Trophoblast cell (in vitro differentiated cells and primary cell): ENCODE measurements around the gene CD151.
A peak's percentile ranks its signal among the peaks of the same experiment; 100 is the strongest.

ENCODE experiments used
- DNase-seq, 2 donors: peaks; one replicate each; pipeline ENCODE4 v3.0.0-alpha.2; 2016
- H2AFZ ChIP-seq: 2 replicates; pipeline ENCODE4 v1.6.1; 2013; ENCODE audit warnings: low read length, moderate library complexity, mild to moderate bottlenecking; ENCODE audit not compliant: insufficient read depth, poor library complexity
- H2AK5ac ChIP-seq: 2 replicates; pipeline ENCODE4 v1.6.1; 2013; ENCODE audit warnings: mild to moderate bottlenecking, low read length
- H2BK120ac ChIP-seq: 2 replicates; pipeline ENCODE4 v1.6.1; 2013; ENCODE audit warnings: low read length, mild to moderate bottlenecking, moderate library complexity; ENCODE audit not compliant: insufficient read depth, poor library complexity
- H2BK12ac ChIP-seq: 2 replicates; pipeline ENCODE4 v1.6.1; 2013; ENCODE audit warnings: mild to moderate bottlenecking, low read length, moderate library complexity
- H2BK5ac ChIP-seq: 2 replicates; pipeline ENCODE4 v1.6.1; 2013; ENCODE audit warnings: low read length, low read depth, moderate library complexity, mild to moderate bottlenecking; ENCODE audit not compliant: poor library complexity
- H3K14ac ChIP-seq: 2 replicates; pipeline ENCODE4 v1.6.1; 2013; ENCODE audit warnings: mild to moderate bottlenecking, low read length
- H3K18ac ChIP-seq: 2 replicates; pipeline ENCODE4 v1.6.1; 2013; ENCODE audit warnings: mild to moderate bottlenecking, low read length
- H3K23ac ChIP-seq: 2 replicates; pipeline ENCODE4 v1.6.1; 2013; ENCODE audit warnings: low read length
- H3K27ac ChIP-seq: 2 replicates; pipeline ENCODE4 v1.5.1; 2013; ENCODE audit warnings: low read depth, mild to moderate bottlenecking, inconsistent platforms, low read length, moderate library complexity
- H3K27me3 ChIP-seq: 2 replicates; pipeline ENCODE4 v1.6.1; 2013; ENCODE audit warnings: inconsistent platforms, mild to moderate bottlenecking, low read length, moderate library complexity; ENCODE audit not compliant: insufficient read depth
- H3K36me3 ChIP-seq, 2 experiments: 1 replicate in 1 of 2; 2 replicates in 1 of 2; pipeline ENCODE4 v1.6.1; 2013; ENCODE audit warnings: low read length in 2 of 2, mild to moderate bottlenecking in 2 of 2, moderate library complexity in 1 of 2; ENCODE audit not compliant: insufficient read depth in 2 of 2, control insufficient read depth in 1 of 2
- H3K4ac ChIP-seq: 2 replicates; pipeline ENCODE4 v1.6.1; 2013; ENCODE audit warnings: low read depth, mild to moderate bottlenecking, low read length, moderate library complexity
- H3K4me1 ChIP-seq, 2 experiments: 1 replicate in 1 of 2; 2 replicates in 1 of 2; pipeline ENCODE4 v1.6.1; 2013; ENCODE audit warnings: low read length in 2 of 2, mild to moderate bottlenecking in 2 of 2, moderate library complexity in 1 of 2; ENCODE audit not compliant: insufficient read depth in 2 of 2, control insufficient read depth in 1 of 2
- H3K4me2 ChIP-seq: 2 replicates; pipeline ENCODE4 v1.6.1; 2013; ENCODE audit warnings: inconsistent platforms, mild to moderate bottlenecking, low read length, moderate library complexity
- H3K4me3 ChIP-seq: 2 replicates; pipeline ENCODE4 v1.5.1; 2013; ENCODE audit warnings: mild to moderate bottlenecking, low read depth, low read length, inconsistent platforms
- H3K79me1 ChIP-seq: one replicate; pipeline ENCODE4 v1.6.1; 2013; ENCODE audit warnings: low read length
- H3K79me2 ChIP-seq: 2 replicates; pipeline ENCODE4 v1.6.1; 2013; ENCODE audit warnings: low read length, mild to moderate bottlenecking; ENCODE audit not compliant: control insufficient read depth, insufficient read depth, poor library complexity
- H3K9ac ChIP-seq: 2 replicates; pipeline ENCODE4 v1.6.1; 2013; ENCODE audit warnings: mild to moderate bottlenecking, low read length
- H3K9me3 ChIP-seq: 2 replicates; pipeline ENCODE4 v1.6.1; 2013; ENCODE audit warnings: low read depth, mild to moderate bottlenecking, control low read depth, inconsistent platforms, low read length; ENCODE audit not compliant: insufficient read depth
- H4K12ac ChIP-seq: 2 replicates; pipeline ENCODE4 v1.6.1; 2013; ENCODE audit warnings: low read depth, mild to moderate bottlenecking, low read length, moderate library complexity
- H4K8ac ChIP-seq: 2 replicates; pipeline ENCODE4 v1.6.1; 2013; ENCODE audit warnings: low read depth, mild to moderate bottlenecking, low read length, moderate library complexity
- H4K91ac ChIP-seq: one replicate; pipeline ENCODE4 v1.6.1; 2013; ENCODE audit warnings: low read depth, mild to moderate bottlenecking, low read length, moderate library complexity
- whole genome bisulfite sequencing: extraction: QIAGEN DNeasy Blood & Tissue Kit; methylation state at CpG from one replicate; pipeline ENCODE4 v1.1.7; 2013; ENCODE audit warnings: missing lambda C conversion rate; ENCODE audit not compliant: insufficient read length, insufficient coverage; ENCODE audit errors: extremely low coverage; 5-methylcytosine and 5-hydroxymethylcytosine counted together

The CD151 gene

DNA sequence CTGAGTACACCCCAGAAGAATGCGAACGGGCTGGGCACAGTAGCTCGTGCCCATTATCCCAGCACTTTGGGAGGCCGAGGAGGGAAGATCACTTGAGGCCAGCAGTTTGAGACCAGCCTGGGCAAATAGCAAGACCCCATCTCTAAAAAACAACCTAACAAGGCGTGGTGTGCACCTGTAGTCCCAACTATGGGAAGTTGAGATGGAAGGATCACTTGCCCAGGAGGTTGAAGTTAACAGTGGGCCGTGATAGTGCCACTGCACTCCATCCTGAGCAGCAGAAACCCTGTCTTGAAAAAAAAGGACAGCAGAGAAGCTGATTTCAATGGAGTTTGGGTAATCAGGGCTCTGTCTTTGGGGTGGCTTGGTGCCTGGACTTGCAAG is 19.7 kb upstream of the CD151 start:
- Histone ChIP-seq H3K4me1 (peaks cover 9 to 17% of the 10 kb centered on the region in 2 experiments), H3K14ac (no peak overlapping the region), H3K79me1 (peaks cover 14% of the 10 kb centered on the region), H2AFZ (no peak overlapping the region), H3K18ac (no peak overlapping the region), H3K23ac (no peak overlapping the region), H3K27ac (no peak overlapping the region), H3K79me2 (peaks cover 19% of the 10 kb centered on the region), H3K9me3 (peaks cover 2% of the 10 kb centered on the region), H2AK5ac (no peak overlapping the region), H3K27me3 (no peaks in the 10 kb centered on the region), H2BK120ac (no peak overlapping the region), H3K4ac (no peak overlapping the region), H4K8ac (no peak overlapping the region), H2BK5ac (no peak overlapping the region), H2BK12ac (no peak overlapping the region), H4K12ac (no peak overlapping the region), H3K36me3 (peaks cover 31% of the 10 kb centered on the region in 2 experiments), H3K4me2 (no peak overlapping the region), H4K91ac (no peak overlapping the region), H3K9ac (no peak overlapping the region), H3K4me3 (no peak overlapping the region)
- DNase-seq = no peak
- no CpG with 5 or more reads among the region's 6 CpGs for WGBS

- WGBS = no CpG with 5 or more reads among the region's 9 CpGs
- H3K18ac ChIP-seq = no peak overlapping the region
- H3K4me2 ChIP-seq = no peak overlapping the region
- no peak for DNase-seq
- no peaks in the 10 kb centered on the region for H3K27me3 ChIP-seq
- no peak overlapping the region for H3K14ac ChIP-seq
- no peak overlapping the region for H2BK5ac ChIP-seq
- peaks cover 7 to 16% of the 10 kb centered on the region in 2 experiments for H3K4me1 ChIP-seq
- no peak overlapping the region for H2AK5ac ChIP-seq
- no peak overlapping the region for H3K9ac ChIP-seq
- no peak overlapping the region for H2BK120ac ChIP-seq
- H3K9me3 ChIP-seq = peaks cover 2% of the 10 kb centered on the region
- H3K36me3 ChIP-seq = peaks cover 31% of the 10 kb centered on the region in 2 experiments
- H3K23ac ChIP-seq = no peak overlapping the region
- H2AFZ ChIP-seq = no peak overlapping the region
- H4K8ac ChIP-seq = no peak overlapping the region
- no peak overlapping the region for H3K27ac ChIP-seq
- H4K91ac ChIP-seq = no peak overlapping the region
- no peak overlapping the region for H3K4me3 ChIP-seq
- H2BK12ac ChIP-seq = no peak overlapping the region
- H3K4ac ChIP-seq = no peak overlapping the region
- H3K79me2 ChIP-seq = peaks cover 19% of the 10 kb centered on the region
- peaks cover 14% of the 10 kb centered on the region for H3K79me1 ChIP-seq
- H4K12ac ChIP-seq = peak overlapping the region; percentile 29
Observed at GRCh38 chr11:813456-814096, 19.2 kb upstream of the CD151 start.

DNA sequence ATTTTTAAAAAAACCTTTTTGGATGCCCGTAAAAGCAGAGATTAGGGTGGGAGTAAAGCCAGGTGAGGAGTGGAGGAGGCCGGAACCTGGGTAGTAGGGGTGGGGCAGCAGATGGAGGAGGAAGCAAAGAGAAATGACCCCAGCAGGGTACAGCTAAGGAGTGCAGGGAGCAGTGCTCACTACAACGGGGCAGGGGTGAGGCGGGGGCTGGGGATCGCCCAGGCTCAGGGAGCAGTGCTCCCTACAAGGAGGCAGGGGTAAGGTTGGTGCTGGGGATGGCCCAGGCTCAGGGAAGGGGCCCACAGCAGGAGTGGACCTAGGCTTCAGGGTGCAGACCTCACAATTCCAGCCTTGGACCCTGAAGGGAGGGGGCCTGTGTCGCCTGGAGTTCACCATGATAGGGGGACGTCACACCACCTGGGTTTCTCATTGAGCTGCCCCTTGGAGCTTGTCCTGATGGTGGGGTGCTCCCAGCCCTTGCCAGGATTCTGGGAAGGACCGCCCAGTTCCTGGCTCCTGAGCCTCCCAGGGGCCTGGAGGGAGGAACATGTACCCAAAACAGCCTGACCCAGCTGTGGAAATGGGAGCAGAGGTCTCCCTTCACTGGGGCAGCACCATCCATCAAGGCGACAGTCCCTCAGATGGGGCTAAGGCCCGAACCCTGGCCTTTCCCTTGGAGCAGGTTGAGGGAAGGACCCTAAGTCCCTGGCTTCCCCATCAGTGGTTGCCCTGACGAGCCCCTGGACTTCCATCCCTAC is 16.9 kb upstream of the CD151 start:
- Histone ChIP-seq H3K79me2 (peaks cover 5% of the 10 kb centered on the region), H3K27me3 (no peaks in the 10 kb centered on the region), H3K27ac (no peak overlapping the region), H3K4me1 (peaks cover 12 to 21% of the 10 kb centered on the region in 2 experiments), H3K18ac (no peak overlapping the region), H2AK5ac (no peak overlapping the region), H4K91ac (no peak overlapping the region), H2BK120ac (no peak overlapping the region), H3K9me3 (peaks cover 2% of the 10 kb centered on the region), H3K9ac (no peak overlapping the region), H2AFZ (no peak overlapping the region), H3K14ac (no peak overlapping the region), H3K36me3 (peaks cover 31% of the 10 kb centered on the region in 2 experiments), H3K4me2 (no peak overlapping the region), H2BK5ac (no peak overlapping the region), H3K79me1 (peaks cover 7% of the 10 kb centered on the region), H4K8ac (no peak overlapping the region), H4K12ac (no peak overlapping the region), H2BK12ac (no peak overlapping the region), H3K4me3 (peak overlapping the region; percentile 3), H3K23ac (no peak overlapping the region), H3K4ac (no peak overlapping the region)
- no CpG with 5 or more reads among the region's 11 CpGs for WGBS
- no peak for DNase-seq

DNA sequence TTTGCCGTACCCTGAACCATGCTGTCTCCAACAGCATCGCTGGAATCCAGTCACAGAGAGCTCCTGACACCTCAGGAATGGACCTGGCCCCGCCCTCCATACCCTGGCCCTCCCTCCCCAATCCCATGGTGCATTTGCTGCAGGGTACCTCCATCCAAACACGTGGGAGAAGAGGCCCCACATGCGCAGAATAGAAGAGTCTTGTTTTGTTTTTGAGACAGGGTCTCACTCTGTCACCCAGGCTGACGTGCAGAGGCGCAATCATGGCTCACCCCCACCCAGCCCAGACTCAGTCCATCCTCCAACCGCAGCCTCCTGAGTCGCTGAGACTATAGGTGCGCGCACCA is 16.3 kb upstream of the CD151 start:
- Histone ChIP-seq H3K9me3 (peaks cover 2% of the 10 kb centered on the region), H4K8ac (no peak overlapping the region), H2AK5ac (no peak overlapping the region), H3K79me2 (peaks cover 3% of the 10 kb centered on the region), H3K14ac (no peak overlapping the region), H3K36me3 (peaks cover 25 to 28% of the 10 kb centered on the region in 2 experiments), H3K9ac (no peak overlapping the region), H2BK5ac (no peak overlapping the region), H3K4me2 (no peak overlapping the region), H3K4ac (no peak overlapping the region), H3K27ac (no peak overlapping the region), H2BK12ac (no peak overlapping the region), H3K4me1 (peaks cover 13 to 20% of the 10 kb centered on the region in 2 experiments), H3K4me3 (peak overlapping the region; percentile 3), H3K79me1 (peaks cover 7% of the 10 kb centered on the region), H4K12ac (no peak overlapping the region), H4K91ac (no peak overlapping the region), H2BK120ac (no peak overlapping the region), H3K23ac (no peak overlapping the region), H3K27me3 (no peaks in the 10 kb centered on the region), H2AFZ (no peak overlapping the region), H3K18ac (no peak overlapping the region)
- no CpG with 5 or more reads among the region's 11 CpGs for WGBS
- DNase-seq = no peak
